SK-N-SH treated with all-trans-retinoic acid at 6 μM for 48 hours (cell line): Measurements from ENCODE around the gene ZXDC.

ENCODE experiments used
- ATAC-seq: fragments of 200-7000 bp; cut with Tn5 transposase; 3 replicates; pipeline ENCODE4 v1.9.1; 2020; ENCODE audit warnings: mild to moderate bottlenecking, moderate library complexity
- ARNTL ChIP-seq: fragments of 450-650 bp; formaldehyde crosslinking; IDR thresholded peaks from 2 replicates; pipeline ENCODE4 v1.5.0; 2020; ENCODE audit warnings: low read depth, mild to moderate bottlenecking, moderate library complexity, borderline replicate concordance
- BACH2 ChIP-seq: fragments of 250-450 bp; sonication (Bioruptor Pico); IDR thresholded peaks from 2 replicates; pipeline ENCODE4 v1.9.0; 2021; ENCODE audit warnings: mild to moderate bottlenecking, borderline replicate concordance
- CSDC2 ChIP-seq: fragments of 250-450 bp; sonication (Bioruptor Pico); IDR thresholded peaks from 2 replicates; pipeline ENCODE4 v1.5.0; 2020; ENCODE audit warnings: mild to moderate bottlenecking, moderate library complexity
- CSRNP3 ChIP-seq: fragments of 250-450 bp; sonication (Bioruptor Pico); IDR thresholded peaks from 2 replicates; pipeline ENCODE4 v1.5.1; 2021; ENCODE audit warnings: mild to moderate bottlenecking, moderate library complexity
- ESRRG ChIP-seq: fragments of 250-450 bp; sonication (Bioruptor Pico); IDR thresholded peaks from 2 replicates; pipeline ENCODE4 v1.6.1; 2021; ENCODE audit warnings: mild to moderate bottlenecking
- ISL1 ChIP-seq: fragments of 250-450 bp; sonication (Bioruptor Pico); IDR thresholded peaks from 2 replicates; pipeline ENCODE4 v2.1.2; 2022; ENCODE audit warnings: mild to moderate bottlenecking, moderate library complexity
- OSR1 ChIP-seq: fragments of 250-450 bp; sonication (Bioruptor Pico); IDR thresholded peaks from 2 replicates; pipeline ENCODE4 v1.8.0; 2022; ENCODE audit warnings: moderate library complexity, mild to moderate bottlenecking, inconsistent platforms
- PATZ1 ChIP-seq: fragments of 250-450 bp; sonication (Bioruptor Pico); IDR thresholded peaks from 2 replicates; pipeline ENCODE4 v1.8.0; 2020; ENCODE audit warnings: mild to moderate bottlenecking, moderate library complexity, borderline replicate concordance
- POU6F1 ChIP-seq: fragments of 250-450 bp; sonication (Bioruptor Pico); IDR thresholded peaks from 2 replicates; pipeline ENCODE4 v1.8.0; 2021; ENCODE audit warnings: low read depth, mild to moderate bottlenecking, moderate library complexity, borderline replicate concordance
- PPARA ChIP-seq: fragments of 250-450 bp; sonication (Bioruptor Pico); IDR thresholded peaks from 2 replicates; pipeline ENCODE4 v1.5.0; 2020; ENCODE audit warnings: mild to moderate bottlenecking, borderline replicate concordance
- RARB ChIP-seq: fragments of 250-450 bp; sonication (Bioruptor Pico); IDR thresholded peaks from 2 replicates; pipeline ENCODE4 v1.8.0; 2021; ENCODE audit warnings: mild to moderate bottlenecking, moderate library complexity
- SNAI2 ChIP-seq: fragments of 250-450 bp; sonication (Bioruptor Pico); IDR thresholded peaks from 2 replicates; pipeline ENCODE4 v1.5.0; 2020; ENCODE audit warnings: mild to moderate bottlenecking, moderate library complexity
- TOX ChIP-seq: fragments of 250-450 bp; sonication (Bioruptor Pico); IDR thresholded peaks from 2 replicates; pipeline ENCODE4 v1.8.0; 2021; ENCODE audit warnings: mild to moderate bottlenecking, moderate library complexity, borderline replicate concordance
- TSHZ2 ChIP-seq: fragments of 250-450 bp; sonication (Bioruptor Pico); IDR thresholded peaks from 2 replicates; pipeline ENCODE4 v1.5.0; 2020; ENCODE audit warnings: mild to moderate bottlenecking, moderate library complexity
- ZC3H10 ChIP-seq: fragments of 250-450 bp; sonication (Bioruptor Pico); IDR thresholded peaks from 2 replicates; pipeline ENCODE4 v1.5.1; 2021; ENCODE audit warnings: mild to moderate bottlenecking, moderate library complexity
- ZFP3 ChIP-seq: fragments of 250-450 bp; sonication (Bioruptor Pico); IDR thresholded peaks from 2 replicates; pipeline ENCODE4 v1.5.0; 2020; ENCODE audit warnings: mild to moderate bottlenecking, moderate library complexity
- ZFP30 ChIP-seq: fragments of 450-650 bp; formaldehyde crosslinking; IDR thresholded peaks from 2 replicates; pipeline ENCODE4 v1.5.0; 2022; ENCODE audit warnings: mild to moderate bottlenecking, moderate library complexity
- ZNF565 ChIP-seq: fragments of 450-650 bp; formaldehyde crosslinking; conservative IDR thresholded peaks from 2 replicates; pipeline ENCODE4 v1.5.0; 2020; ENCODE audit warnings: low read depth, mild to moderate bottlenecking, moderate library complexity
- ZNF70 ChIP-seq: fragments of 450-650 bp; formaldehyde crosslinking; IDR thresholded peaks from 2 replicates; pipeline ENCODE4 v1.5.0; 2020; ENCODE audit warnings: mild to moderate bottlenecking, moderate library complexity
- ZNF8 ChIP-seq: fragments of 450-650 bp; formaldehyde crosslinking; IDR thresholded peaks from 2 replicates; pipeline ENCODE4 v1.5.0; 2020; ENCODE audit warnings: mild to moderate bottlenecking, moderate library complexity

The ZXDC gene

GRCh38 chr3:126512916-126513650 lies 37.4 kb upstream of the ZXDC start:
- ATAC-seq = no peak
- TF ChIP-seq ARNTL = no peak
- TF ChIP-seq ESRRG (CRISPR knock-in tag) = no peak
- TF ChIP-seq ZNF8 (CRISPR knock-in tag) = no peak
- no peak for TF ChIP-seq ZFP3 (CRISPR knock-in tag)
- TF ChIP-seq RARB (CRISPR knock-in tag) = no peak

- no peak for TF ChIP-seq ZFP30 (CRISPR knock-in tag)
- no peak for TF ChIP-seq CSDC2 (CRISPR knock-in tag)
- TF ChIP-seq ZNF565 (CRISPR knock-in tag) = no peak
- no peak for TF ChIP-seq PATZ1
- TF ChIP-seq SNAI2 (CRISPR knock-in tag) = no peak
- TF ChIP-seq POU6F1 (CRISPR knock-in tag) = no peak
- TF ChIP-seq BACH2 (CRISPR knock-in tag) = no peak
- TF ChIP-seq OSR1 (CRISPR knock-in tag) = no peak
- no peak for TF ChIP-seq ISL1 (CRISPR knock-in tag)
- no peak for TF ChIP-seq ZC3H10 (CRISPR knock-in tag)
- TF ChIP-seq ZNF70 = no peak
- no peak for TF ChIP-seq TOX (CRISPR knock-in tag)
- no peak for TF ChIP-seq ARNTL
- TF ChIP-seq PPARA (CRISPR knock-in tag) = no peak
- no peak for TF ChIP-seq ZFP3 (CRISPR knock-in tag)
- no peak for TF ChIP-seq CSRNP3
- TF ChIP-seq TSHZ2 (CRISPR knock-in tag) = no peak
- TF ChIP-seq ZNF8 (CRISPR knock-in tag) = no peak
These were observed 36.3 kb upstream of the ZXDC start for GRCh38 chr3:126512026-126512425.

GRCh38 chr3:126511291-126511690 lies 35.6 kb upstream of the ZXDC start:
- TF ChIP-seq ESRRG (CRISPR knock-in tag) (no peak), POU6F1 (CRISPR knock-in tag) (no peak), ZFP30 (CRISPR knock-in tag) (no peak), OSR1 (CRISPR knock-in tag) (no peak), TOX (CRISPR knock-in tag) (no peak), ZFP3 (CRISPR knock-in tag) (no peak), ISL1 (CRISPR knock-in tag) (no peak), SNAI2 (CRISPR knock-in tag) (no peak), ZNF8 (CRISPR knock-in tag) (no peak), TSHZ2 (CRISPR knock-in tag) (no peak), ZC3H10 (CRISPR knock-in tag) (no peak)
- no peak for ATAC-seq

More at GRCh38 chr3:126512026-126512425, 36.3 kb upstream of the ZXDC start:
- no peak; the same call in 2 of the 3 replicates for ATAC-seq
